Stromal cell of bone marrow (primary cell): ENCODE data around the gene NEU2.

Source experiments
- DNase-seq: peaks from one replicate; pipeline ENCODE4 v3.0.0-alpha.2; 2012; ENCODE audit warnings: low read depth

The NEU2 gene

DNA sequence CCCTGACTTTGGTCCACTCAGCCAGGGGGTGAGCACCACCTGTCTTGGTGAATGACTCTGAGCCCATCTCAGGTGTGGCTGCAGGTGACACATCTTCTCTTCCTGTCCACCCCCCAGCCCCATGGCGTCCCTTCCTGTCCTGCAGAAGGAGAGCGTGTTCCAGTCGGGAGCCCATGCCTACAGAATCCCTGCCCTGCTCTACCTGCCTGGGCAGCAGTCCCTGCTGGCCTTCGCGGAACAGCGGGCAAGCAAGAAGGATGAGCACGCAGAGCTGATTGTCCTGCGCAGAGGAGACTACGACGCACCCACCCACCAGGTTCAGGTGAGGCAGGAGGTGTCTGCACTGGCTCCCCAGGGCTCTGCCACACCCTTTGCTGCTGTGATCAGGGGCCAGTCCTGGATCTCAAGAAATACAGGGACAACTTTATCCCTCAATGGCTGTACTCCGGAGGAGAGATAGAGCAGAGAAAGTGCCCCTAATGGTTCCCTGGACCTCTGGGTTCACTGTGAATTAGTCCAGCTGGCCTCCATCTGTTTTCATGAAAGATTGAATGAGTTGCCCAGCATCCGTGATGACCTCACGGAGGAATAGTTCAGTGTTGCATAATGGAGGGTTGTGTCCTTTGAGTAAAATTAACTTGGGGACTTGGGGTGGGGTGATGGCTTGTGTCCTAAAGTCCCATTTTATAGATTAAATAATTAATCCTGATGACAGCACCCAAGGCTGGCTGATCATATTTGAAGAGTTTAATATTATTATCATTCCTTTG, at the start of gene NEU2:
Gene NEU2 (plus strand): TSS at position 122 of the 770 bp plus-strand sequence. CDS start 0 bp downstream, at position 122.
- DNase-seq, result no peak

DNA sequence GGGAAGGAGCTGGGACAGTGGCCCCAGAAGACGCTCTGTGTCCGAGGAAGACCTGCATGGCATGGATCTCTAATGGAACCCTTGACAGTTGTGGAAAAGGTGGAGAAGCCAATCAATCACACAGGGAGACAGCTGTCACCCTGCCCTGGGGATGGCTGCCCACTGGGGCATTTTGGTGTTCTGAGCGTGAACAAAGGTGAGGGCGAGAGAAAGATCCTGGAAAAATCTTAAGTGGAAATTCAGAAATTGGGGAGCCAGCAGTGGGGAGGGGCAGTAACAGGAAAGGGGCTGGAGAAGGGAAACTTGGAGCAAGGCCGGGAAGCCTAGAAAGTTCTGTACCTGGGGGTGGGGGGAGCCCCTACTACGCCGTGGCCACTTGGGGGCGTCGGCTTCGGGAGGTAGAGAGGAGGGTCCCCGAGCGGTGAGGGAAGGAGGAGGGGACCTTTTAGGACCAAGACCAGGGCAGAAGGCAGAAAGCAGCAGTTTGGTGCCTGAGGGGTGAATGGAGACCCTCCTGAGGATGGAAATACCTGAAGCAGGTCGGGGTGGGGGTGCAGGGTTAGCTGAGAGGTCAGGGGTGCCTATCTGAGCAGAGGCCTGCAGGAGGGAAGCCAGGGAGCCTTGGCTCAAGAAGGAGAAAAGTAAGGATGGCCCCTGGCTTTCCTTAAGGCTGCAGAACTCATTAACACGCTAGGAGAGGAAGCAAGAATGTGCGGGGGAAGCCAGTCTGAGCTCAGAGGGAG, 49.4 kb upstream of the NEU2 start:
- DNase-seq, result no peak

DNA sequence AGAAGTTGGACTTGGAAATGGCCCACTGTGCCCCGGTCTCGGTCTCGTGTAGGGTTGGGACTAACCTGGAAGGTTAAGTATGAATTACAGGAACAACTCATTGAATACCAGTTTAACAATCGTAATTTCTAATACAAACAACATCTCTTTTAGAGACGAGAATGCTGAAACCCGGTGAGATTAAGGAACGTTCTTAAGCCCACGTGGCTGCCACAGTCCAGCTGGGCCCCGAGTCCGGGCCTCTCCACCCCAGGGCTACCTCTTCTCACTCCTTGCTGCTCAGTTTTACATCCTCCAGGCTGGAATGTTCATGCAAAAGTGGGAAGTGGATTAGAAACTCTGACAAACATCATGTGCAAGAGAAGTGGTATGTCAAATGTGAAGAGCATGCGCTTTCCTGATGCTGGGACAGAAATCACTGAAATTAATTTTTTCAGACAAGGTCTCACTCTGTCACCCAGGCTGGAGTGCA, 48.8 kb upstream of the NEU2 start:
- no peak for DNase-seq

DNA sequence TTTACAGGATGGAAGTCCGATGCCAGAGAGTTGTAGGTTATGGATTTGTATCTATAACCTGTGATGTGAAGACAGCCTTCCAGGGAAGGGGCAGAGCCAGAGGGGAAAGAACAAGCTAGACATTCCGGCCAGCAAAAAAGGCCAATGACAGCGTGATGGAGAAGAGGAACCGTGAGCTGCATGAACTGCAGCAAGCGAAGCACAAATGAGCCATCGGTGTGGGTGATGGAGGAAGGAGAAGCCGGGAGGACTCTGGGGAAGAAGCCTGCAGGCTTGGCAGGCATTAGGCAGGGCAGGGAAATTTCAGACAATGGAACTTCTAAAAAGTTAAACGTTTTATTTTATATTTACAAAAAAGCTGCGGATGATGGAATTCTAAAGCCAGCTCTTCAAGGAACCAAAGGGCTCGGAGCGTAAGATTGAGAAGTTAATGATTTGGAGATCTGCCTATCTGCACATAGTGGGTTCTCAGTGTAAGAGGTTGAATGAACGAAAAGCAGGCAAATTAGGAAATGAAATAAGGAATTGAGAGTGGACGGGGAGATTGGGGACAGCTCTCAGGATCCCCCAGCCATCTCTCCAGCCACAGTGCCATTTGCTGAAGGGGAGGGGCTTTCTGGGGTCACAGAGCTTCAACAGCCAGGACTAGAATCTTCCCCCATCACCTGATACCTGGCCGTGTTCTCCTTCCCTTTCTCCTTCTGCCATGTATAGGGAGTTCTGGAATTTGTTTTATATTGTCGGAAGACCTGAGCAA, 47.8 kb upstream of the NEU2 start:
- no peak for DNase-seq

DNA sequence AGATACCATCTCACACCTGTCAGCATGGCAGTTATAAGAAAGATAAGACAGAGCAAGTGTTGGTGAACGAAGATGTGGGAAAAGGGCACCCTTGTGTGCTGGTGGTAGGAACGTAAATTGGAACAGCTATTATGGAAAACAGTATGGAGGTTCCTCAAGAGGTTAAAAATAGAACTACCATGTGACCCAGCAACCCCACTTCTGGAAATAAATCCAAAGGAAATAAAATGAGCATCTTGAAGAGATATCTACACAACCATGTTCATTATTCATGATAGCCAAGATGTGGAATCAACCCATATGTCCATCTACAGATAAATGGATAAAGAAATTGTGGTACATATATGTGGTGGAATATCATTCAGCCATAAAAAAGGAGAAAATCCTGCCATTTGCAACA, 46.3 kb upstream of the NEU2 start:
- no peak for DNase-seq

DNA sequence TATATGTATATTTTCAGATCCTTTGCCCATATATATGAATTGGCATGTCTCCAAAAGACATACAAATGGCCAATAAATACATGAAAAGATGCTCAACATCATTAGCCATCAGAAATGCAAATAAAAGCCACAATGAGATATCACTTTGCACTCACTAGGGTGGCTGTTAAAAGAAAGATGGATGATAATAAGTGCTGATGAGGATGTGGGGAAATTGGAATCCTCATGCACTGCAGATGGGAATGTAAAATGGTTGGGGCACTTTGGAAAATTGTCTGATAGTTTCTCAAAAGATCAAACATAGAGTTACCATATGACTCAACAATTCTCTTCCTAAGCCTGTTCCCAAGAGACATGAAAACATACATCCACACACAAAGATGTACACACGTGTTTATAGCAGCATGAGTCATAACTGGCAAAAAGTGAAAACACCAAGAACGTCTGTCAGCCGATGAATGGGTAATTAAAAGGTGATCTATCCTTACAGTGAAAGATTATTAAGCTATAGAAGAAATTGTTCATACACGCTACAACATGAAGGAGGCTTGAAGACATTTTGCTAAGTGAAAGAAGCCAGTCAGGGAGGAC, 39.1 kb upstream of the NEU2 start:
- DNase-seq, result no peak

DNA sequence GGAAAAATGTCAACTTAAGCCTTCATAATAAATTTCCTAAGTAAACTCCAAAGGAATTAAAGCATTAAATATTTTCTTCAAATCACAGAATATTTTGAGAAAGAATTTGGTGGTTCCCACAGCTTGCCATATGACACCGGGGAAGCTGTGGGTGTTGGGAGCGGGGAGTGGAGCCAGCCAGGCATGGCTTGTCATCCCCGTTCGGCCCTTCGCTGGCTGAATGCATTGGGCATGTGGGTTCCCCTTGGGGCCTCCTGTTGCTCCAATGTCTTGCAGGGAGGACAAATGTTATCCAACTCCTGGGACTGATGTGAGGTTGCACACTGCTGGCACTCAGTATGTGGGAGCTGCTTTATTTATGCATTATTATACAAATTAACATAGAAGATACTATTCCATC, 38.0 kb upstream of the NEU2 start:
- DNase-seq, result no peak

DNA sequence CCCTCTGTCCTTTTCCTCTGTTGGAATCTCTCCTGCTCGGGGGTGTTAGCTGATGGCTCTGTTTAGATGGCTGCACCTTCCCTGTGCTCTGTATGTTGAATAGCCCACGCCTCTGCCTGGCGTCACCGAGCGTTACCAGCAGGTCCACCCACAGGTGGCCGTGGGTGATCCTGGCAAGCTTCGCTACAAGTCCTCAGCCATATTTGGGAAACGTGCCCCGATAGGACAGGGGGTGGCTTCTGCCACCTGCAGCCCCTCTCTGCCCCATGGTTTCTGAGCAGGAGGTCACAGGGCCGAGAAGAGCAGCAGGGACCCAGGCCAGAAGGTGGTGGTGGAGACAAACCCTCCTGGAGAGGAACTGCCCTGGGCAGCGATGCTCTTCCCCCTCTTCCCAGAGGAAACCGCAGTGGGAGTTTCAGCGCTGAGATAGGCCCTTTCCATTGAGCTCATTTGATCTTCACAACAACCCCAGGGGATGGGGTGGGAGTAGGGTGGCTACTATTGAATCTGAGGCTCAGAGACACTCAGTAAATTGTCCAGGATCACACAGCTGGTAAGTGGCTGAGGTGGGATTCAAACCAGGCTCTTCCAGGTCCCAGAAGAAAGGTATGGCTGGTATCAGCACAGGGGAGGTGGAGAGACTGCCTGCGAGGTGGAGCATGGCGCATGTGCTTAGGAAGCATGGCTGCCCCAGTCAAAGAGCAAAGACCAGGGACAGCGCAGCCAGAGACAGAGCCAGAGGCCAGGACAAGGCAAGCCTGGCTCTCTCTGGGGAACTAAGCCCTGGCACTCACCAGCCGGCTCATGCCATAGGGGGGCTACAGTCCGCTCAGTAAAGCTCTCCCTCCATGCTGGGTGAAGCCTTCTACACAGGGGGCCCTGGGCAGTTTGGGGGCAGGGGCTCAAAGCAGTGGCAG, 34.5 kb upstream of the NEU2 start:
- no peak for DNase-seq

DNA sequence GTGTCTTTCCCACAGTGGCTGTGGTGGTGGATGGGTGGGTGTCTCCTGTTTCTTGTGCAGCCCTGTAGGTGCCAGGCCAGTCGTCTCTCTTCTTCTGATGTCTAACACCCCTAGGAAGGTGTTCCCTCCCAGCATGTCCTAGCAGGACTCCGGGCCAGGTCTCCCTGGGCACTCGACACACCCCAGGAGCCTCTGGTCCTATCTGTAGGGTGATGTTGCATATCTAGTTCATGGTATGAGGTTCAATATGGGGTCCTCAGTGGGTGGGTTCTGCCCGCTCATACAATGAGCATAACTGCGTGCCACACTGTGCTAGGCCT, 33.8 kb upstream of the NEU2 start:
- DNase-seq, result no peak

DNA sequence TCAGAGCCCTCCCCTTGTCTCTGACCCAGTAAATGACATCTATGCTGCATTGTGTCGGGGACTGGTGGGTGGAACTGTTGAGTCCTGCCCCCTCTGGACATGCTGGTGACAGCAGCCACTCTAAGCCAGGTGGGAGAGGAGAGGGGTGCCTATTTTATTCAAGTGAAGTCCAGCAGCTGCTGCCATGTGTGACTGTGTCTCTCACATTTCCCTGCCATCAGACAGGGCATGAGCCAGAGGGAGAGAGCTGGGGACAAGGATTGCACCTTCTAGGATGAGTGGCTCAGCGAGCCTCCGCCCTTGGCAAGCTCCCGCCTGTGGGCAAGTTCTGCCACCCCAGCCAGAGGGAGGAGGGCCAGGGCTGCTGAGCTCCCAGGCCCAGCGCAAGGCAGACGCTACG, 33.1 kb upstream of the NEU2 start:
- DNase-seq, result no peak

DNA sequence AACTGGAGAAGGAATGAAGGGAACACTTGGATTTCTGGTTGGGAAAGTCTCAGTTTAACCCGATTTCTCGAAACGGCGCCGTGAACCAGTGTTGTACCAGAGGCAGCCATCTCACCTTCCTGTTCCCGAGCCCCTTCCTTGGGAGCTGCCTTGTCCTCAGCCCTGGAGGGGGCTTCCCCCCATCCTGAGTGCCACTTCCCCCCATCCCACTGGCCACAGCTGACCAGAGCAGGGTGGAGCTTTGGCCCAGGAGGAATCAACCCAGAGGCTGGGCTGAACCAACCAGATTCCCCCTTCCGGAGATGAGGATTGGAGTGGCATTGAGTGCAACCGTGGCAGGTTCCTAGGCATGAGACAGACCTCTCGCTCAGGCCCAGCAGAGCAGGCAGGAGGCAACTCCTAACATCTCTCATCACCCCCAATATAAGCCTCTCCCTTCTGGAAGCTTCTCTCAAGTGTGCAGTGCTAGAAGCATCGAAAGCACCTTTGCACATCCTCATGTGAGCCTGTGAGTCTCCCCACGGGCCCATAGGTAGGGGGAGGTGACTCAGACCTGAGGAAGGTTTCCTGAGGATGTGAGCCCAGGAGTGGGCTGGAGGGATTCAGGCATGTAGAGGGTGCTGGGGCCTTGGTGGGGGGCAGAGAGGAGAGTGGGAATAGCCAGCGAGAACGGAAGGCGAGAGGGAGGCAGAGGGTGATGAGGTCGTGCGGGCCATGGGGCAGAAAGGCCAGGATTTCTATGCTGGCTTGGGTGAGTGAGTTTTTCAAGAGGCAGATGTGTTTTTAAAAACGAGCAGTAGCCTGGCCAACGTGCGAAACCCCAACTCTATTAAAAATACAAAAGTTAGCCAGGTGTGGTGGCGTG, 31.4 kb upstream of the NEU2 start:
- no peak for DNase-seq

DNA sequence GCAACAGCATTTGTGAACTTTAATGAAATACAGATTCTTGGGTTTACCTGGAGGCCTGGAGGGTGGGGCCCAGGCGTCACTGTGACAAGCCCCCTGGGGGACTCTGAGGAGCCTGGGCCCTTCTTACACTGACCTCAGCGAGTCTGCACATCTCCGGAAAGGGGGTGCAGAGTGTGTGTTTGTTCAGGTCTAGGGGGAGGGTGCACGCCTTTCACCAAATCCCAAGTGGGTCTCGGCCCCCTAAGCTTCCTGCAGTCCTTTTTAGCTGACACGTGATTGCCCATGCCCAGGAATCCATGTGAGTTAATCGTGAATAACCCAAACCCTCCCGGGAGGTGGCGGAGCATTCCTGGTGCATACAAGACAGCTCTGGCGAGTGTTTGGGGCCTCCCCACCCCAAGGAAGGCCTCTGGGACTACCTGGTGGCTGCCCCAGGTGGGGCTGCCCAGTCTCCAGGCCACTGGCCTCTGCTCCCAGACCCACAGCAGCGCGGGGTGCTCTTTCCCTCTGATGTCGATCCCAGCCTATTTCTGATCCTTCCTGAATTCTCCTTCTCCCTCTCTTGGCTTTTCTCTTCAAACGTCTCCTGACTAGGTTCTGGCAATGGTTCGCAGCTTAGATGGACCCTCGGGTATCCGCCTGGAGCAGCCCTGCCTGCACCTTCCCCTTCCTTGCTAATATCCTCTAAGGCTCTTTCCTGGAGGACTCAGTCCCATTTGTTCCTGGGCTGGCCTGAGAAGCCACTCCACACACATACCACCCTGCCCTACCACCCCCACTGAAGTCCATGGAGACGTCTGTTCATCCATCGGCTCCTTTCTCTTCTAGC, 29.4 kb upstream of the NEU2 start:
- DNase-seq, result no peak

DNA sequence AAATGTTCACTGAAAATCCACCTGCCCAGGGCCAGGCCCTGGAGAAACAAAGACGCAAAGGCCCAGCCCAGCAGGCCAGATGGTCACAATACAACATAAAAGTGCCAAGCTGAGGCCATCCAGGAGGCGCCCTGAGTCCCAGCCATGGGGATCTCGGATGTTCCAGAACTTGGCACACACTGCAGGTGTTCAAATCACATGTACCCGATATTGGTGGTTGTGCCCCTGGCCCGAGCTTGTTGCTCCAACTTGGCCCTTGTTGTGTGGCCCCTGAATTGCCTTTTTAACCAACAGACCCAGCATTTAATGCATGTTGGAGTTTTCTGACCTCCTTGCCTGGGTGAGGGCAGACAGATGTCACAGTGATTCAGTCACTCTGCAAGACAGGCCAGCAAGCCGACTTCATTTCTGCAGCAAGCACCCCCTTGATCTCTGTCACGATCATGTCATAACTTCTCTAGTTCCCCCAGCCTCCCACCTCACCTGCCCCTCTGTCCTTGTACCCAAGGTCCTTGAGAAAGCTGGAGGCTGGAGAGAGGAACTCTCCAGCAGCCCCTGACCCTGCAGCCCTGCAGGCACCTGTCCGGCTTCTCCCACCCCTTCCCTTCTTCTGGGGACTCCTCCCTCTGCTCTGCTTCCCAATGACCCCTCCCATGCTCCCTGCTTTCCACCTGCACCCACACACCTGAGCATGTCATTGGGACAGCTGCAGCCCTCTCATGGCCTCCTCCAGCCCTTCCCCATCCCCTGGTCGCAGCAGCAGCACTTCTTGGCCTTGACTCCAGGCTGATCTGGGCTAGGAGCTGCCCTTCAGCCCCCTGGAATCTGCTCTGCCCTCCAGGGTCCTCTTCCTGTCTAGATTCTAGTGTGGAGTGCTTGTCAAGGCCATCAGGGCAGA, 28.6 kb upstream of the NEU2 start:
- DNase-seq, result no peak

DNA sequence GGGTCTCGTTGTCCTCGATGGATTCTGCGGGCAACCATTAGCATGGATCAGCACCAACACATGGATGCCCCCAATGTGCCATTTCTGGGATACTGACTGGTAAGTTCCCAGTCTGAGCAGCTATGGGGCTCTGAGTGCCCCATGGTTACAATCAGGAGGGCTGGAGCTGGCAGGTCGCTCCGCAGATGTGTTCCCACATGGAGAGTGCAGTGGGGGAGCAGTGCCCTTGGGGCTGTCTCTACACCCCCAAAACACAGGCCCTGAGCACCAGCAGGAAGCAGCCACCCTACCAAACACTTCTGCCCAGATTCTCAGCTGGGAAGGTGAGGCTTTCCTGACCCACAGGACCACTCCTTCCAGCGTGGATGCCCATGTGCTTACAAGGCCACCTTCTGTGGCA, 27.4 kb upstream of the NEU2 start:
- DNase-seq, result no peak

DNA sequence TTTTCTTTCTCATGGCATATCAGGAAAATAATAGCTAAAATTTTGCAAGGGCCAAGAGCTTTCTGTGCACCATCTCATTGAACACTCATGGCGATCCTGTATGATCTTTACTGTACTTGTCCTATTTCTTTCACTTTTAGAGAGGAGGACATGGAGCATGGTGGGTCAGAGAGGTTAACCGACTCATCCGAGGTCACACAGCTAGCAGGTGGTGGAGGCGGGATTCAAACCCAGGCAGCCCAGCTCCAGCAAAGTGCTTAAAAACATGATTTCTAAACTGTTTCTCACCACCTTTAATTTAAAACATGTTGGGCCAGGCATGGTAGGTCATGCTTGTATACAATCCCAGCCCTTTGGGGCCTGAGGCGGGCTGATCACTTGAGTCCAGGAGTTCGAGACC, 25.8 kb upstream of the NEU2 start:
- DNase-seq, result no peak

DNA sequence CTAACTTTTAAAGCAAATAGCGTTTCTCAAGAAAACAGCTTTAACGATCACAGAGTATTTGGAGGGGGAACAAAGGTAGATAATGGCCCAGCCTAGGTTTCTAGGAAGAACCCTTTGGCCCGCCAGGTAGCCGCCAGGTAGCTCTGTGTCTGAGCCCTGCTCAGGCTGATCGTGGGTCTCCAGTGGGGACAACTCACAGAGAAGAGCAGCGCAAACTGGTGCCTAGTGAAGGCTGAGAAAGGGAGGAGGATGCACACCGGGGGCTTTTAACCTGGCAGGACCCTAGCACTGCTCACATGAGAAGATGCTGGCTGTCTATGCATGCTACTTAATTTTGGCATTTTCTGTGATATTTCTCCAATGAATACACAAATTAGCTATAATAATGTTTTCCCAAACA, 25.2 kb upstream of the NEU2 start:
- DNase-seq, result no peak

DNA sequence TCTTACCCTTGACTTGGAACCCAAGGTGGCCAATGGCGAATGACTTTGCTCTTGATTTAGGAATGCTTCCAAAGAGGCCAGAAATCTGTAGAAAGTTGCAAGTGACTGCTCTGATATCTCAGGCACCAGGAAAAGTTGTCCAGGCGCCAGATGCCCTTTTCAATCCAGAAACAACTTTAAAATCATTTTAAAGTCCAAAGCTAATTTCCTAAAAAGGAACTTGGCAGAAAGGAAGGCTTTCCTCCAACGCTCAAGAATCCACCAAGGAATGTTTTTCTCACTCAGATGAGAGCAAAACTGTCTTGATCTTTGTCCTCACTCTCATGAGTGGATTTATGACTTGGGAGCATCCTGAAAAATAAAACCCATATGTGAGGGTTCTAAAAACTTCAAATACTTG, 24.7 kb upstream of the NEU2 start:
- DNase-seq, result no peak

DNA sequence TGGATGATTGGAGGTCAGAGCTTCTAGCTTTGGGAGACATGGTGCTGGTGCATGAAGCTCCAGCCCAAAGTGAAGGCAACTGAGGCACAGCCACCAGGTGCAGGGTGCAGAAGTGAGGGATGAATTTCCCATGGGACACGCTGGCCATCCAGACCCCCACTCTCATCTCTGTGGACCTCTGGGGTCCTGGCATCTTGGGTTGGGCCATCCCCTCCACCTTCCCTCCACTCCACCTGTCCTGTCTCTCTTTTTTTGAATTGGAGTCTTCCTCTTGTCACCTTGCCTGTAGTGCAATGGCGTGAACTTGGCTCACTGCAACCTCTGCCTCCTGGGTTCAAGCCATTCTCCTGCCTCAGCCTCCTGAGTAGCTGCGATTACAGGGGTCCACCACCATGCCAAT, 22.8 kb upstream of the NEU2 start:
- no peak for DNase-seq
